Endothelial cell of umbilical vein (primary cell): ENCODE measurements around the gene TRIML1.

Experiments used
- CTCF ChIP-seq, 2 donors: IDR thresholded peaks; 1 replicate in 1 of 2; 2 replicates in 1 of 2; pipeline ENCODE4 v1.5.1; 2011; ENCODE audit warnings: low read length in 2 of 2, mild to moderate bottlenecking in 2 of 2, moderate library complexity in 2 of 2, control low read depth in 1 of 2, inconsistent platforms in 1 of 2, low read depth in 1 of 2; ENCODE audit not compliant: insufficient read depth in 1 of 2; ENCODE audit errors: extremely low read depth in 1 of 2
- EZH2 ChIP-seq: IDR thresholded peaks from 2 replicates; pipeline ENCODE4 v1.6.1; 2012; ENCODE audit warnings: borderline replicate concordance, low read depth, mild to moderate bottlenecking, moderate library complexity, low read length, inconsistent platforms; ENCODE audit not compliant: severe bottlenecking
- GATA2 ChIP-seq: IDR thresholded peaks from 2 replicates; pipeline ENCODE4 v1.7.0; 2011; ENCODE audit warnings: low read depth, mild to moderate bottlenecking, moderate library complexity, mixed read lengths, low read length; ENCODE audit not compliant: insufficient read length, insufficient read depth
- JUN ChIP-seq: IDR thresholded peaks from 2 replicates; pipeline ENCODE4 v1.6.1; 2011; ENCODE audit warnings: borderline replicate concordance, low read depth; ENCODE audit not compliant: insufficient read length, insufficient read depth
- MAX ChIP-seq: IDR thresholded peaks from 2 replicates; pipeline ENCODE4 v1.6.1; 2011; ENCODE audit not compliant: insufficient read depth, insufficient read length
- POLR2A ChIP-seq: IDR thresholded peaks from 2 replicates; pipeline ENCODE4 v1.6.1; 2012; ENCODE audit warnings: low read depth, mild to moderate bottlenecking, control low read depth, low read length
- POLR2AphosphoS5 ChIP-seq: IDR thresholded peaks from 2 replicates; pipeline ENCODE4 v1.6.1; 2012; ENCODE audit warnings: low read depth, mild to moderate bottlenecking, control low read depth, low read length, moderate library complexity; ENCODE audit not compliant: insufficient read depth

GRCh38 chr4:188139671-188140070 lies 430 bp downstream of the TRIML1 start:
- no peak for TF ChIP-seq CTCF (IDR thresholded peaks at IDR 0.05; ENCODE audit: extremely low read depth in 1 of 2, insufficient read depth in 1 of 2, low read depth in 1 of 2, low read length in 2 of 2)
- no peak for TF ChIP-seq POLR2A
- TF ChIP-seq EZH2, result no peak
- no peak for TF ChIP-seq MAX
- no peak for TF ChIP-seq JUN
- no peak for TF ChIP-seq POLR2AphosphoS5
- no peak for TF ChIP-seq GATA2
